Keratinocyte (primary cell): Measurements from ENCODE around the gene FLNC. TPM values are rescaled to one million over a fixed set of nuclear protein-coding genes. Genes with fewer than 3 reads are reported as not detected.

ENCODE experiments used
- DNase-seq: peaks from one replicate; pipeline ENCODE4 v3.0.0-alpha.2; 2011; ENCODE audit warnings: low read depth, missing footprints, low spot score
- FAIRE-seq: peaks from 2 replicates; lab custom pipeline; 2011; peaks lifted over from hg19 to GRCh38; lab: Jason Lieb, UNC
- H2AFZ ChIP-seq: 2 replicates; pipeline ENCODE4 v1.6.0; 2012; ENCODE audit warnings: low read length, control low read depth, inconsistent platforms; ENCODE audit not compliant: control insufficient read depth
- H3K27ac ChIP-seq: 2 replicates; pipeline ENCODE4 v1.5.1; 2011; ENCODE audit warnings: low read length; ENCODE audit not compliant: control insufficient read depth, insufficient read depth
- H3K27me3 ChIP-seq: 3 replicates; pipeline ENCODE4 v1.6.0; 2011; ENCODE audit warnings: low read length; ENCODE audit not compliant: control insufficient read depth, insufficient read depth; ENCODE audit errors: extremely low read depth
- H3K36me3 ChIP-seq, 2 experiments: 2 replicates in 1 of 2; 3 replicates in 1 of 2; pipeline ENCODE4 v1.5.1; 2011; ENCODE audit warnings: low read length in 2 of 2, mild to moderate bottlenecking in 1 of 2; ENCODE audit not compliant: control insufficient read depth in 2 of 2, insufficient read depth in 2 of 2; ENCODE audit errors: extremely low read depth in 1 of 2
- H3K4me1 ChIP-seq: 3 replicates; pipeline ENCODE4 v1.5.1; 2011; ENCODE audit warnings: low read length; ENCODE audit not compliant: control insufficient read depth, insufficient read depth; ENCODE audit errors: extremely low read depth
- H3K4me2 ChIP-seq: 3 replicates; pipeline ENCODE4 v1.6.0; 2011; ENCODE audit warnings: low read depth, low read length; ENCODE audit not compliant: control insufficient read depth, insufficient read depth; ENCODE audit errors: extremely low read depth
- H3K4me3 ChIP-seq, 3 experiments: fragments of 200-600 bp in 1 of 3; sonication (generic) in 1 of 3; 2 replicates in 2 of 3; 3 replicates in 1 of 3; pipeline ENCODE4 v1.5.1; 2011 to 2016; ENCODE audit warnings: low read length in 3 of 3, mild to moderate bottlenecking in 3 of 3, control low read depth in 2 of 3, inconsistent platforms in 1 of 3, low read depth in 1 of 3, mixed read lengths in 1 of 3, mixed run types in 1 of 3, moderate library complexity in 1 of 3; ENCODE audit not compliant: control insufficient read depth in 2 of 3, insufficient read depth in 2 of 3; ENCODE audit errors: extremely low read depth in 1 of 3
- H3K79me2 ChIP-seq: 2 replicates; pipeline ENCODE4 v1.6.0; 2012; ENCODE audit warnings: low read length; ENCODE audit not compliant: control insufficient read depth, insufficient read depth
- H3K9ac ChIP-seq: 3 replicates; pipeline ENCODE4 v1.6.0; 2011; ENCODE audit warnings: low read length; ENCODE audit not compliant: control insufficient read depth, insufficient read depth; ENCODE audit errors: extremely low read depth
- H3K9me1 ChIP-seq: 3 replicates; pipeline ENCODE4 v1.6.0; 2011; ENCODE audit warnings: low read length; ENCODE audit not compliant: control insufficient read depth, insufficient read depth; ENCODE audit errors: extremely low read depth
- H3K9me3 ChIP-seq: 2 replicates; pipeline ENCODE4 v1.5.1; 2012; ENCODE audit warnings: low read depth, low read length; ENCODE audit not compliant: control insufficient read depth
- H4K20me1 ChIP-seq: 3 replicates; pipeline ENCODE4 v1.6.0; 2011; ENCODE audit warnings: low read length; ENCODE audit not compliant: control insufficient read depth, insufficient read depth; ENCODE audit errors: extremely low read depth
- CTCF ChIP-seq, 3 experiments: IDR thresholded peaks in 1 of 3; conservative IDR thresholded peaks in 1 of 3; optimal IDR thresholded peaks in 1 of 3; 2 replicates in 2 of 3; 3 replicates in 1 of 3; pipeline versions ENCODE3 to v1.5.1; 2011; ENCODE audit warnings: low read length in 3 of 3, mild to moderate bottlenecking in 3 of 3, moderate library complexity in 2 of 3, control low read depth in 1 of 3, inconsistent platforms in 1 of 3; ENCODE audit not compliant: insufficient read depth in 2 of 3; ENCODE audit errors: extremely low read depth in 1 of 3
- EZH2 ChIP-seq: IDR thresholded peaks from one replicate; pipeline ENCODE4 v1.6.1; 2012; ENCODE audit warnings: inconsistent platforms, mild to moderate bottlenecking, low read length, moderate library complexity
- dilution Hi-C: fragments of 300-500 bp; cut with MboI; formaldehyde crosslinking; loops from one replicate; pipeline ENCODE4 v1.7.0; 2020; ENCODE audit warnings: low sequenced_read_pairs; ENCODE audit not compliant: extremely low pct_ligation_motif_present
- polyA plus RNA-seq, 5 experiments: library from polyadenylated mRNA; depleted of rRNA in 3 of 5; stranded (reverse) in 3 of 5; stranded (forward) in 1 of 5; unstranded in 1 of 5; fragments of >200 nt; gene quantifications; 1 replicate in 1 of 5; 2 replicates in 3 of 5; 3 replicates in 1 of 5; pipeline versions ENCODE4 v1.2.1 to v1.2.3, GENCODE V29; 2011 to 2012; ENCODE audit warnings: missing spikeins in 2 of 5, low read depth in 1 of 5, low replicate concordance in 1 of 5

FLNC gene
- polyA plus RNA-seq, 1 donor (not counting 4 experiments of a cell fraction or from before 2014, with no cell fraction given), result 0.03 TPM

- TF ChIP-seq CTCF (optimal IDR thresholded peaks at IDR 0.05 in 1 of 3, IDR thresholded peaks at IDR 0.05 in 1 of 3, conservative IDR thresholded peaks at IDR 0.05 in 1 of 3; ENCODE audit: extremely low read depth in 1 of 3, insufficient read depth in 2 of 3, low read length in 3 of 3), result no peak
- TF ChIP-seq EZH2, result no peak
- H3K9me1 ChIP-seq, result peaks cover 3% of the 10 kb centered on the region
- no peaks in the 10 kb centered on the region for H4K20me1 ChIP-seq
- no peaks in the 10 kb centered on the region for H3K9me3 ChIP-seq
- FAIRE-seq (no peak), DNase-seq (no peak)
- dilution Hi-C loops, result no loop called here
- H3K27ac ChIP-seq, result no peak overlapping the region
- peaks cover 12% of the 10 kb centered on the region for H3K4me1 ChIP-seq
- no peak overlapping the region for H2AFZ ChIP-seq
- H3K9ac ChIP-seq, result no peak overlapping the region
- no peaks in the 10 kb centered on the region for H3K79me2 ChIP-seq
- no peaks in the 10 kb centered on the region for H3K36me3 ChIP-seq
- no peak overlapping the region for H3K4me3 ChIP-seq
- no peak overlapping the region for H3K4me2 ChIP-seq
- peaks cover 39% of the 10 kb centered on the region for H3K27me3 ChIP-seq
These were observed 1.2 kb downstream of the FLNC start for GRCh38 chr7:128831178-128831993.

GRCh38 chr7:128831994-128832879, 2.0 kb downstream of the FLNC start:
- TF ChIP-seq EZH2, result no peak
- no peak for TF ChIP-seq CTCF (optimal IDR thresholded peaks at IDR 0.05 in 1 of 3, IDR thresholded peaks at IDR 0.05 in 1 of 3, conservative IDR thresholded peaks at IDR 0.05 in 1 of 3; ENCODE audit: extremely low read depth in 1 of 3, insufficient read depth in 2 of 3, low read length in 3 of 3)
- Histone ChIP-seq H3K9me1 (peaks cover 3% of the 10 kb centered on the region), H3K36me3 (no peaks in the 10 kb centered on the region), H3K27ac (no peak overlapping the region), H3K4me3 (no peak overlapping the region), H3K4me2 (no peak overlapping the region), H4K20me1 (no peaks in the 10 kb centered on the region), H3K9me3 (no peaks in the 10 kb centered on the region), H3K79me2 (no peaks in the 10 kb centered on the region), H2AFZ (no peak overlapping the region), H3K27me3 (peaks cover 39% of the 10 kb centered on the region), H3K4me1 (peaks cover 12% of the 10 kb centered on the region), H3K9ac (no peak overlapping the region)
- DNase-seq, result no peak
- dilution Hi-C loops, result no loop called here
- no peak for FAIRE-seq
